Neural cell (in vitro differentiated cells): Measurements from ENCODE around the gene CNN3. TPM values are rescaled to one million over a fixed set of nuclear protein-coding genes. Genes with fewer than 3 reads are reported as not detected.

Experiments
- H2AFZ ChIP-seq: fragments of 200-600, 300-800 bp; sonication (generic), shearing (Covaris generic); 2 replicates; pipeline ENCODE4 v1.6.0; 2014; ENCODE audit warnings: low read depth, mild to moderate bottlenecking, antibody characterized with exemption, low read length, moderate library complexity
- H3F3A ChIP-seq: fragments of 200-600 bp; shearing (Covaris generic); 2 replicates; pipeline ENCODE4 v1.6.1; 2016; ENCODE audit warnings: mild to moderate bottlenecking, moderate library complexity, mixed read lengths, antibody characterized with exemption, low read length; ENCODE audit not compliant: insufficient read depth, poor library complexity, severe bottlenecking
- H3K27ac ChIP-seq: fragments of 200-600, 300-800 bp; sonication (generic), shearing (Covaris generic); 2 replicates; pipeline ENCODE4 v1.5.1; 2014; ENCODE audit warnings: mild to moderate bottlenecking, low read length, moderate library complexity
- H3K27me3 ChIP-seq: fragments of 300-800, 200-600 bp; sonication (generic), shearing (Covaris generic); 2 replicates; pipeline ENCODE4 v1.6.0; 2014; ENCODE audit warnings: mild to moderate bottlenecking, low read depth, low read length, moderate library complexity; ENCODE audit not compliant: insufficient read depth
- H3K36me3 ChIP-seq: fragments of 300-800, 200-600 bp; sonication (generic), shearing (Covaris generic); 2 replicates; pipeline ENCODE4 v1.5.1; 2014; ENCODE audit warnings: mild to moderate bottlenecking, antibody characterized with exemption, low read length, moderate library complexity; ENCODE audit not compliant: insufficient read depth
- H3K4me2 ChIP-seq: fragments of 300-800, 200-600 bp; sonication (generic), shearing (Covaris generic); 2 replicates; pipeline ENCODE4 v1.6.0; 2014; ENCODE audit warnings: mild to moderate bottlenecking, low read length
- H3K4me3 ChIP-seq: fragments of 300-800, 200-600 bp; sonication (generic), shearing (Covaris generic); 2 replicates; pipeline ENCODE4 v1.5.1; 2014; ENCODE audit warnings: mild to moderate bottlenecking, low read length, moderate library complexity
- H3K79me2 ChIP-seq: fragments of 200-600 bp; shearing (Covaris generic); replicated peaks from 2 replicates; pipeline ENCODE4 v1.6.0; 2014; ENCODE audit warnings: mild to moderate bottlenecking, low read length, moderate library complexity; ENCODE audit not compliant: insufficient read depth
- H3K9ac ChIP-seq: fragments of 300-800, 200-600 bp; sonication (generic), shearing (Covaris generic); 2 replicates; pipeline ENCODE4 v1.6.1; 2016; ENCODE audit warnings: mild to moderate bottlenecking, low read length, mixed read lengths
- H3K9me2 ChIP-seq: fragments of 200-600 bp; shearing (Covaris generic); 2 replicates; pipeline ENCODE4 v1.6.1; 2016; ENCODE audit warnings: mild to moderate bottlenecking, low read length, mixed read lengths; ENCODE audit not compliant: insufficient read depth
- H3K9me3 ChIP-seq: fragments of 200-600, 300-800 bp; sonication (generic), shearing (Covaris generic); 2 replicates; pipeline ENCODE4 v1.6.1; 2016; ENCODE audit warnings: mild to moderate bottlenecking, mixed run types, low read length, moderate library complexity, mixed read lengths
- H4K20me1 ChIP-seq: fragments of 200-600 bp; shearing (Covaris generic); 2 replicates; pipeline ENCODE4 v1.6.1; 2016; ENCODE audit warnings: mild to moderate bottlenecking, mixed run types; ENCODE audit not compliant: insufficient read depth
- CTCF ChIP-seq: fragments of 450-650 bp; IDR thresholded peaks from 2 replicates; pipeline ENCODE4 v1.5.1; 2014; ENCODE audit warnings: antibody characterized with exemption, mild to moderate bottlenecking, moderate library complexity; ENCODE audit not compliant: poor library complexity, severe bottlenecking
- EP300 ChIP-seq: fragments of 450-650 bp; conservative IDR thresholded peaks from 2 replicates; pipeline ENCODE4 v1.6.1; 2014; ENCODE audit warnings: antibody characterized with exemption, mild to moderate bottlenecking, moderate library complexity; ENCODE audit not compliant: poor library complexity, severe bottlenecking
- EZH2 ChIP-seq: fragments of 200-600, 300-800 bp; shearing (Covaris generic), sonication (generic); IDR thresholded peaks from 2 replicates; pipeline ENCODE4 v1.6.1; 2014; ENCODE audit warnings: antibody characterized with exemption, low read length, borderline replicate concordance, mild to moderate bottlenecking; ENCODE audit not compliant: insufficient read depth, poor library complexity, severe bottlenecking
- MXI1 ChIP-seq: fragments of 450-650 bp; conservative IDR thresholded peaks from 2 replicates; pipeline ENCODE4 v1.6.1; 2014; ENCODE audit warnings: antibody characterized with exemption, mild to moderate bottlenecking; ENCODE audit not compliant: poor library complexity, severe bottlenecking
- POLR2AphosphoS5 ChIP-seq: IDR thresholded peaks from 2 replicates; pipeline ENCODE4 v1.6.1; 2012
- RAD21 ChIP-seq: fragments of 450-650 bp; conservative IDR thresholded peaks from 2 replicates; pipeline ENCODE4 v1.6.1; 2014; ENCODE audit warnings: antibody characterized with exemption, mild to moderate bottlenecking, moderate library complexity
- REST ChIP-seq: IDR thresholded peaks from 2 replicates; pipeline ENCODE4 v1.6.1; 2012; ENCODE audit warnings: borderline replicate concordance
- SMC3 ChIP-seq: fragments of 450-650 bp; conservative IDR thresholded peaks from 2 replicates; pipeline ENCODE4 v1.6.1; 2014; ENCODE audit warnings: antibody characterized with exemption, mild to moderate bottlenecking, moderate library complexity; ENCODE audit not compliant: poor library complexity
- TAF1 ChIP-seq: IDR thresholded peaks from 2 replicates; pipeline ENCODE4 v1.6.1; 2012; ENCODE audit warnings: low read depth
- polyA plus RNA-seq: library from polyadenylated mRNA; depleted of rRNA; stranded (reverse); fragments of >200 nt; gene quantifications from 2 replicates; pipeline ENCODE4 v1.2.3, GENCODE V29; 2014

CNN3 gene
- polyA plus RNA-seq, 1 donor from 2014 or later, result 106 TPM

GRCh38 chr1:94874423-94874822 lies 52.5 kb downstream of the CNN3 start:
- no peaks in the 10 kb centered on the region for H3K9me2 ChIP-seq
- H3K79me2 ChIP-seq, result no peaks in the 10 kb centered on the region
- no peaks in the 10 kb centered on the region for H4K20me1 ChIP-seq
- no peaks in the 10 kb centered on the region for H3K36me3 ChIP-seq
- H3K4me2 ChIP-seq, result no peak overlapping the region
- H3K9me3 ChIP-seq, result no peaks in the 10 kb centered on the region
- no peak overlapping the region for H2AFZ ChIP-seq
- no peaks in the 10 kb centered on the region for H3K27me3 ChIP-seq
- no peak overlapping the region for H3K9ac ChIP-seq
- TF ChIP-seq RAD21 (no peak), POLR2AphosphoS5 (no peak)
- H3K4me3 ChIP-seq, result no peak overlapping the region
- H3K27ac ChIP-seq, result no peak overlapping the region
- H3F3A ChIP-seq, result no peaks in the 10 kb centered on the region

DNA sequence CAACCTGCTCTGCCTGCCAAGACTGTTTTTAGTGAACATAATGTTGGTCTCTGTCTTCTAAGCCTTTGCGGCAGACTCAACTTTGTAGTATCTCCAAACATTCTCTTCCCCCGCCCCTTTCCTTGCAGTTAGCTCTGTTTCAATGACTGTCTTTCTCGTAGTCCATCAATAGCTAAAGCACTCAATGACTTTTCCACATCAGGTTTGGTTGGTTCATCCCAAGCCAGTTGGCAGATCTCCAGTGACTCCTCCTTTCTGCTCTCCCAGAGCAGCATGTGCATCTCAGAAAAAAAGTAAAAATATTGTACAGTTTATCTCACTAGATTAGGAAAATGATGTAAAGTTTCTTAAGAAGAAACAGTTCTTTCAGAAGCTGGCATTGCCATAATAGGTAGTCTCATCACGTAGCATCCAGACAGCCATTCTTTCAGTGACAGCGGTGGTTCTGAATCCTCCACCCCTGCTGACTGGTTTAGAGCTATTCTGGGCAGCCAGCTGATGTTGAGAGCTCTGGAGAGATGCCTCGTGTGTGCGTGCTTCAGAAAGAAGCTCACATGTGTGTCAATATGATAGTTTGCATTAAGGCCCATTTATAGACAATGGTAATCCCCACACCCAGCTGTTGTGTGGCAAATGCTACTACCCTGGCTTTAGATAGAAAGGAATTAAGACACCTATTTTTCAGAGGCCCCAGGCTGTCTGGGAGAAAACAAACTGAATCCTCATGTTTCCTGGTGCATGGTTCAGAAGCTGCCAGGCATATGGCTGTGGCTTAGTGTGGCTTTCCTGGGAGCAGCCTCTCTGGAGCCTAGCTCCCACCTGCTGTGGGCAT lies 53.2 kb downstream of the CNN3 start:
- H3K4me3 ChIP-seq, result no peak overlapping the region
- H3K9ac ChIP-seq, result no peak overlapping the region
- H3K27me3 ChIP-seq, result no peaks in the 10 kb centered on the region
- H3K9me3 ChIP-seq, result no peaks in the 10 kb centered on the region
- H3K27ac ChIP-seq, result no peak overlapping the region
- no peaks in the 10 kb centered on the region for H3K9me2 ChIP-seq
- H2AFZ ChIP-seq, result no peak overlapping the region
- H4K20me1 ChIP-seq, result no peaks in the 10 kb centered on the region
- no peaks in the 10 kb centered on the region for H3K36me3 ChIP-seq
- no peaks in the 10 kb centered on the region for H3K79me2 ChIP-seq
- no peaks in the 10 kb centered on the region for H3F3A ChIP-seq
- no peak for TF ChIP-seq POLR2AphosphoS5
- no peak for TF ChIP-seq TAF1
- TF ChIP-seq CTCF, result no peak
- TF ChIP-seq EZH2, result no peak
- TF ChIP-seq RAD21, result no peak
- H3K4me2 ChIP-seq, result no peak overlapping the region

DNA sequence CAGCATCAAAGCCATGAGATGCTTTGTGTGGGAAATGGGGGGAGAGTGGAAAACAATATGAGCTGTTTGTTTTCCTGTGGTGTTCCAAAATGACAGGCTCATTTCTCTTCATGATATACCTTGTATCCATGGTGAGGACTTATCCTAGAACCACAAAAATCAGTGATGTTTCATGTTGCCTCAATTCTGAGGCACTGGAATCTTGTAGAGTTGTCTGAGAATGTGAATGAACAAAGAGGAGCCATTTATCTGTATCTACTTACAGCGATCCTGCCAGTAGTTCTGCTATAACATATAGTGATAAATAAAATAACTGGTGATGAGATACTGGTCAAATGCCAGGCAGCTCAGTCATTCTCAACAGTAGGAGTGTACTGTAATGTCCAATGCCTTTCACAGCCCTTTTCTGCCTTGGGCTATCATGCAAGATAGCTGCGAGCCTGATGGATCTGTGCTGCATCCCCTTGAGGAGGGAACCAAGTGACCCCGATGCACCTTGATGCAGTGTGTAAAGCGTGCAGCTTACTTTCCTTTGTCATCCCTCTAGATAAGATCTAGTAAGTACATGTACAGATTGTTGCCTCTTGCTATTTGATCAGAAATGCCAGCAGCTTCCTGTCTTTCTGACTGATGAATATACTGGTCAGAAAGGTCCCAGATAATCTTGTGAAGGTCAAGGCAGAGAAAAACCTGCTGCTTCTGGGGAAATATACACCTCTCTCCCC lies 54.0 kb downstream of the CNN3 start:
- no peak overlapping the region for H3K4me2 ChIP-seq

More for the DNA sequence above, 54.0 kb downstream of the CNN3 start:
- Histone ChIP-seq H3F3A (no peaks in the 10 kb centered on the region), H3K27ac (no peak overlapping the region), H3K9ac (no peak overlapping the region), H2AFZ (no peak overlapping the region), H3K4me3 (no peak overlapping the region), H3K36me3 (no peaks in the 10 kb centered on the region), H3K27me3 (no peaks in the 10 kb centered on the region), H3K79me2 (no peaks in the 10 kb centered on the region), H3K9me2 (no peaks in the 10 kb centered on the region), H3K9me3 (no peaks in the 10 kb centered on the region), H4K20me1 (no peaks in the 10 kb centered on the region)
- no peak for TF ChIP-seq EZH2
- TF ChIP-seq CTCF, result no peak
- TF ChIP-seq POLR2AphosphoS5, result no peak
- TF ChIP-seq SMC3, result no peak
- TF ChIP-seq EP300, result no peak
- no peak for TF ChIP-seq REST
- no peak for TF ChIP-seq TAF1
- no peak for TF ChIP-seq RAD21
- TF ChIP-seq MXI1, result no peak
